ENCODE measurements around the gene TMEM203. TPM values are rescaled to one million over a fixed set of nuclear protein-coding genes. Genes with fewer than 3 reads are reported as not detected.

The TMEM203 gene
- total and polyA plus RNA-seq, 2 of the 4 experiments (the other 2 are of a cell fraction), result 18.8 to 40.6 TPM

DNA sequence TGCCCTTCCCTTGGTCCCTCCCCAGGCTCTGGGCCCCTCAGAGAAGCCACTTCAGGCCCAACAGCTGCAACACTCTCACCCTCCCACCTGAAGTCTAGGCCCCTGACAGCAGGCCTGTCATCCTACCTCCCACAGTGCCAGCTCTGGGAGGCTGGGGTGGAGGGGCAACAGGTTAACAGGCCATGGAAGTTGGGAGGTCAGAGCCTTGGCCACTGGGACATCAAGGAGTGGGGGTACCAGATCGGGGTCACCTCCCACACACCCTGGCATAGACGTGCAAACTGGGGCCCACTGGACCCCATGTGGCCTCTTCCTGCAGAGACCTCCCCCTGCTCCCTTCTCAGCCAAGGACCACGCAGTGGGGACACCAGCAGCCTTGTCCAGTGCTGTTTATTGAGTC lies 14.2 kb downstream of the TMEM203 start:
- Histone ChIP-seq H3K4ac (ENCODE audit: low read depth, low read length) (no peak overlapping the region), H3K14ac (replicated peaks; ENCODE audit: low read depth, low read length) (no peak overlapping the region), H2BK5ac (ENCODE audit: low read depth, low read length, poor library complexity, severe bottlenecking) (no peak overlapping the region), H3K36me3 (ENCODE audit: control insufficient read depth, insufficient read depth, low read length) (peaks cover 31% of the 10 kb centered on the region), H3K9me3 (ENCODE audit: control insufficient read depth, insufficient read depth, low read length) (no peaks in the 10 kb centered on the region), H3K27ac (ENCODE audit: insufficient read depth, low read length) (no peak overlapping the region), H3K18ac (ENCODE audit: low read depth, low read length) (no peak overlapping the region), H4K8ac (ENCODE audit: low read depth in 2 of 2, low read length in 2 of 2) (no peak overlapping the region), H3K4me1 (ENCODE audit: control insufficient read depth, insufficient read depth, low read length) (peaks cover 16% of the 10 kb centered on the region), H3K4me2 (ENCODE audit: low read depth, low read length) (no peak overlapping the region), H3K79me1 (ENCODE audit: low read depth in 1 of 2, low read length in 2 of 2) (peaks cover 5 to 74% of the 10 kb centered on the region in 2 experiments), H2BK20ac (ENCODE audit: low read depth, low read length) (no peak overlapping the region), H2AFZ (replicated peaks; ENCODE audit: low read length, poor library complexity) (no peak overlapping the region), H3K23ac (ENCODE audit: low read depth, low read length) (no peak overlapping the region), H3K56ac (ENCODE audit: extremely low read depth, insufficient read depth, low read length) (no peak overlapping the region), H2AK9ac (replicated peaks; ENCODE audit: low read depth, low read length, poor library complexity) (no peak overlapping the region), H3K4me3 (ENCODE audit: insufficient read depth, low read depth, low read length) (no peak overlapping the region), H2AK5ac (ENCODE audit: low read depth, low read length) (no peak overlapping the region), H3K9me1 (ENCODE audit: insufficient read depth, low read length) (no peaks in the 10 kb centered on the region), H4K5ac (ENCODE audit: low read depth, low read length) (no peak overlapping the region), H3K27me3 (ENCODE audit: control insufficient read depth, insufficient read depth, low read length) (no peaks in the 10 kb centered on the region), H3K9ac (ENCODE audit: low read depth, low read length) (no peak overlapping the region), H4K20me1 (ENCODE audit: insufficient read depth, low read length) (peaks cover 34% of the 10 kb centered on the region), H2BK120ac (ENCODE audit: low read depth, low read length) (no peak overlapping the region), H4K91ac (ENCODE audit: insufficient read depth, low read depth, low read length) (no peak overlapping the region), H2BK15ac (ENCODE audit: low read depth, low read length) (no peak overlapping the region)
- TF ChIP-seq RFX5 (IDR thresholded peaks at IDR 0.05; ENCODE audit: low read depth, low read length) (no peak), RAD21 (IDR thresholded peaks at IDR 0.05; ENCODE audit: low read length) (no peak), MAFK (IDR thresholded peaks at IDR 0.05; ENCODE audit: low read depth, low read length) (no peak), MAZ (IDR thresholded peaks at IDR 0.05; ENCODE audit: borderline replicate concordance, low read depth, low read length) (no peak), SMC3 (IDR thresholded peaks at IDR 0.05; ENCODE audit: low read depth, low read length) (no peak), FOS (IDR thresholded peaks at IDR 0.05; ENCODE audit: low read depth, low read length) (no peak), MXI1 (IDR thresholded peaks at IDR 0.05; ENCODE audit: borderline replicate concordance, low read depth, low read length) (no peak), CEBPB (IDR thresholded peaks at IDR 0.05; ENCODE audit: low read depth, low read length) (no peak), CHD1 (IDR thresholded peaks at IDR 0.05; ENCODE audit: low read depth, low read length) (no peak), NFE2L2 (IDR thresholded peaks at IDR 0.05; ENCODE audit: low read depth, low read length) (no peak), POLR2A (IDR thresholded peaks at IDR 0.05; ENCODE audit: low read depth, low read length) (no peak)
- TF ChIP-seq, protein P1, sequence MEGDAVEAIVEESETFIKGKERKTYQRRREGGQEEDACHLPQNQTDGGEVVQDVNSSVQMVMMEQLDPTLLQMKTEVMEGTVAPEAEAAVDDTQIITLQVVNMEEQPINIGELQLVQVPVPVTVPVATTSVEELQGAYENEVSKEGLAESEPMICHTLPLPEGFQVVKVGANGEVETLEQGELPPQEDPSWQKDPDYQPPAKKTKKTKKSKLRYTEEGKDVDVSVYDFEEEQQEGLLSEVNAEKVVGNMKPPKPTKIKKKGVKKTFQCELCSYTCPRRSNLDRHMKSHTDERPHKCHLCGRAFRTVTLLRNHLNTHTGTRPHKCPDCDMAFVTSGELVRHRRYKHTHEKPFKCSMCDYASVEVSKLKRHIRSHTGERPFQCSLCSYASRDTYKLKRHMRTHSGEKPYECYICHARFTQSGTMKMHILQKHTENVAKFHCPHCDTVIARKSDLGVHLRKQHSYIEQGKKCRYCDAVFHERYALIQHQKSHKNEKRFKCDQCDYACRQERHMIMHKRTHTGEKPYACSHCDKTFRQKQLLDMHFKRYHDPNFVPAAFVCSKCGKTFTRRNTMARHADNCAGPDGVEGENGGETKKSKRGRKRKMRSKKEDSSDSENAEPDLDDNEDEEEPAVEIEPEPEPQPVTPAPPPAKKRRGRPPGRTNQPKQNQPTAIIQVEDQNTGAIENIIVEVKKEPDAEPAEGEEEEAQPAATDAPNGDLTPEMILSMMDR (conservative IDR thresholded peaks at IDR 0.05; ENCODE audit: low read depth, low read length), result no peak
- TF ChIP-seq, protein P2, sequence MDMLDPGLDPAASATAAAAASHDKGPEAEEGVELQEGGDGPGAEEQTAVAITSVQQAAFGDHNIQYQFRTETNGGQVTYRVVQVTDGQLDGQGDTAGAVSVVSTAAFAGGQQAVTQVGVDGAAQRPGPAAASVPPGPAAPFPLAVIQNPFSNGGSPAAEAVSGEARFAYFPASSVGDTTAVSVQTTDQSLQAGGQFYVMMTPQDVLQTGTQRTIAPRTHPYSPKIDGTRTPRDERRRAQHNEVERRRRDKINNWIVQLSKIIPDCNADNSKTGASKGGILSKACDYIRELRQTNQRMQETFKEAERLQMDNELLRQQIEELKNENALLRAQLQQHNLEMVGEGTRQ (IDR thresholded peaks at IDR 0.05; ENCODE audit: low read depth, low read length), result no peak
- ChIA-PET CTCF (no interaction called here), POLR2A (ENCODE audit: unreplicated experiment) (no interaction called here)
- BruUV-seq (replicated peaks), result no TSS peak
- DNase-seq (no peak), ATAC-seq (ENCODE audit: low read depth) (no peak)
- intact Hi-C loops (cut with micrococcal nuclease) (no loop called here), in situ Hi-C loops (cut with MboI; ENCODE audit: low sequenced_read_pairs) (no loop called here), dilution Hi-C loops (cut with HindIII; ENCODE audit: low sequenced_read_pairs, unreplicated experiment) (no loop called here)
- 100% methylated on average over 1 of the region's 3 CpGs; no CpG with 5 or more reads in 1 of the 2 experiments for WGBS, 2 experiments (ENCODE audit: extremely low coverage in 2 of 2, insufficient read length in 1 of 2)

Data from IMR-90 (cell line).